CD4-positive, alpha-beta T cell (primary cell): ENCODE data around the gene NAPB. TPM values are rescaled to one million over a fixed set of nuclear protein-coding genes. Genes with fewer than 3 reads are reported as not detected.

ENCODE experiments used
- ATAC-seq: fragments of 200-7000 bp; cut with Tn5 transposase; one replicate; pipeline ENCODE4 v1.10.0; 2022; ENCODE audit warnings: mild to moderate bottlenecking; ENCODE audit not compliant: poor library complexity
- CTCF ChIA-PET: fragments of 350-600 bp; sonication (Branson Sonifier 250); formaldehyde crosslinking; loops from one replicate; lab custom pipeline; 2021; ENCODE audit warnings: antibody characterized with exemption, inconsistent platforms; lab: Charles Lee
- POLR2A ChIA-PET: fragments of 350-600 bp; sonication (Branson Sonifier 250); formaldehyde crosslinking; loops from one replicate; lab custom pipeline; 2021; ENCODE audit warnings: antibody characterized with exemption, inconsistent platforms; lab: Charles Lee
- DNase-seq, 14 experiments: peaks; one replicate each; pipeline ENCODE4 v3.0.0-alpha.2; 2013 to 2020; ENCODE audit warnings: mixed read lengths in 2 of 14
- H3K27ac ChIP-seq, 2 donors: one replicate each; pipeline versions ENCODE4 v1.5.1 to v1.7.0; 2013; ENCODE audit warnings: low read length in 2 of 2, low read depth in 1 of 2, mild to moderate bottlenecking in 1 of 2
- H3K27me3 ChIP-seq, 2 experiments: 1 replicate in 1 of 2; 2 replicates in 1 of 2; pipeline versions ENCODE4 v1.6.1 to v1.7.0; 2013; ENCODE audit warnings: low read length in 2 of 2, control low read depth in 1 of 2, mild to moderate bottlenecking in 1 of 2, moderate library complexity in 1 of 2; ENCODE audit not compliant: insufficient read depth in 2 of 2, control insufficient read depth in 1 of 2
- H3K36me3 ChIP-seq: one replicate; pipeline ENCODE4 v1.6.1; 2013; ENCODE audit warnings: low read length, control low read depth; ENCODE audit not compliant: insufficient read depth
- H3K4me1 ChIP-seq: one replicate; pipeline ENCODE4 v1.6.1; 2013; ENCODE audit warnings: low read length, control low read depth; ENCODE audit not compliant: insufficient read depth
- H3K4me3 ChIP-seq: one replicate; pipeline ENCODE4 v1.5.1; 2013; ENCODE audit warnings: mild to moderate bottlenecking, low read length, moderate library complexity
- H3K9me3 ChIP-seq, 2 experiments: 1 replicate in 1 of 2; 2 replicates in 1 of 2; pipeline versions ENCODE4 v1.6.1 to v1.7.0; 2013; ENCODE audit warnings: low read length in 2 of 2, mild to moderate bottlenecking in 2 of 2, control low read depth in 1 of 2, moderate library complexity in 1 of 2; ENCODE audit not compliant: control insufficient read depth in 1 of 2, insufficient read depth in 1 of 2
- H3K27ac Mint-ChIP-seq: one replicate; pipeline ENCODE4 v1.8.0; 2020; ENCODE audit warnings: mixed read lengths
- H3K27me3 Mint-ChIP-seq: one replicate; pipeline ENCODE4 v1.8.0; 2021; ENCODE audit warnings: mixed read lengths
- H3K36me3 Mint-ChIP-seq: one replicate; pipeline ENCODE4 v1.8.0; 2021; ENCODE audit warnings: low read depth, mixed read lengths
- H3K4me1 Mint-ChIP-seq: one replicate; pipeline ENCODE4 v1.8.0; 2021; ENCODE audit warnings: low read depth, mixed read lengths
- H3K4me3 Mint-ChIP-seq: one replicate; pipeline ENCODE4 v1.8.0; 2020; ENCODE audit warnings: mild to moderate bottlenecking, mixed read lengths
- H3K9me3 Mint-ChIP-seq: one replicate; pipeline ENCODE4 v1.8.0; 2020; ENCODE audit warnings: mixed read lengths
- CTCF ChIP-seq: fragments of 200-600 bp; IDR thresholded peaks from one replicate; pipeline ENCODE4 v1.8.0; 2022; ENCODE audit warnings: antibody characterized with exemption, mild to moderate bottlenecking
- intact Hi-C, 2 experiments: fragments of 100-400 bp; cut with DNase I in 1 of 2; cut with micrococcal nuclease in 1 of 2; formaldehyde crosslinking; loops; one replicate each; pipeline versions ENCODE4 v1.15.1 to v1.9.0; 2023 to 2025; cut with DNase I, micrococcal nuclease
- total RNA-seq, 174 experiments: library from RNA in 2 of 174; stranded (reverse) in 2 of 174; gene quantifications; one replicate each; pipeline ENCODE4 v1.2.3 and lab custom pipeline; 2021 to 2026

NAPB gene
- total RNA-seq, 2 experiments from 2014 or later = 7.5 to 8.9 TPM

GRCh38 chr20:23437126-23437899, 16.0 kb upstream of the NAPB start:
- no peak overlapping the region for H3K4me3 Mint-ChIP-seq
- intact Hi-C loops = no loop called here
- Histone ChIP-seq H3K27me3 (no peaks in the 10 kb centered on the region), H3K9me3 (no peaks in the 10 kb centered on the region), H3K36me3 (no peaks in the 10 kb centered on the region), H3K4me1 (no peaks in the 10 kb centered on the region), H3K27ac (no peak overlapping the region), H3K4me3 (no peak overlapping the region)
- H3K9me3 Mint-ChIP-seq = no peaks in the 10 kb centered on the region
- no peak overlapping the region for H3K27ac Mint-ChIP-seq
- ChIA-PET CTCF (no interaction called here), POLR2A (no interaction called here)
- no peaks in the 10 kb centered on the region for H3K36me3 Mint-ChIP-seq
- H3K4me1 Mint-ChIP-seq = no peaks in the 10 kb centered on the region
- DNase-seq (no peak), ATAC-seq (no peak)
- TF ChIP-seq CTCF = no peak
- H3K27me3 Mint-ChIP-seq = no peaks in the 10 kb centered on the region

GRCh38 chr20:23436681-23437080, 15.4 kb upstream of the NAPB start:
- Mint-ChIP-seq H3K9me3 (no peaks in the 10 kb centered on the region), H3K4me1 (no peaks in the 10 kb centered on the region), H3K4me3 (no peak overlapping the region), H3K36me3 (no peaks in the 10 kb centered on the region), H3K27me3 (no peaks in the 10 kb centered on the region), H3K27ac (no peak overlapping the region)
- no peak overlapping the region for H3K27ac ChIP-seq
- no peak for TF ChIP-seq CTCF
- no peaks in the 10 kb centered on the region for H3K27me3 ChIP-seq
- H3K4me3 ChIP-seq = no peak overlapping the region
- DNase-seq (no peak), ATAC-seq (no peak)
- CTCF ChIA-PET = no interaction called here
- no peaks in the 10 kb centered on the region for H3K9me3 ChIP-seq
- POLR2A ChIA-PET = no interaction called here
- H3K36me3 ChIP-seq = no peaks in the 10 kb centered on the region
- no peaks in the 10 kb centered on the region for H3K4me1 ChIP-seq
- intact Hi-C loops = no loop called here

GRCh38 chr20:23435626-23436539, 14.6 kb upstream of the NAPB start:
- H3K4me1 ChIP-seq = no peaks in the 10 kb centered on the region
- Mint-ChIP-seq H3K27ac (no peak overlapping the region), H3K27me3 (no peaks in the 10 kb centered on the region), H3K36me3 (no peaks in the 10 kb centered on the region), H3K4me3 (no peak overlapping the region), H3K4me1 (no peaks in the 10 kb centered on the region), H3K9me3 (no peaks in the 10 kb centered on the region)
- no peak for ATAC-seq
- H3K27me3 ChIP-seq = no peaks in the 10 kb centered on the region
- no peak overlapping the region for H3K27ac ChIP-seq
- TF ChIP-seq CTCF = no peak
- intact Hi-C loops = no loop called here
- H3K36me3 ChIP-seq = no peaks in the 10 kb centered on the region
- H3K4me3 ChIP-seq = no peak overlapping the region
- ChIA-PET POLR2A (no interaction called here), CTCF (no interaction called here)
- no peak for DNase-seq
- H3K9me3 ChIP-seq = no peaks in the 10 kb centered on the region
